Vagina (tissue), 2 donors: ENCODE data around the gene SPRYD3.
A peak's percentile ranks its signal among the peaks of the same experiment; 100 is the strongest.

Experiments
- CTCF ChIP-seq, 3 experiments: fragments of 450-650 bp in 2 of 3; fragments of 200-600 bp in 1 of 3; sonication (generic) in 1 of 3; IDR thresholded peaks; one replicate each; pipeline ENCODE4 v1.5.1; 2017 to 2019; ENCODE audit warnings: antibody characterized with exemption in 3 of 3, mild to moderate bottlenecking in 2 of 3, moderate library complexity in 2 of 3
- POLR2A ChIP-seq, 2 donors: fragments of 450-650 bp; IDR thresholded peaks; one replicate each; pipeline ENCODE4 v1.6.1; 2017; ENCODE audit warnings: antibody characterized with exemption in 2 of 2, mild to moderate bottlenecking in 2 of 2, moderate library complexity in 2 of 2
- POLR2AphosphoS5 ChIP-seq, 2 donors: sonication (generic); formaldehyde crosslinking; IDR thresholded peaks; one replicate each; pipeline ENCODE4 v1.9.0; 2017; ENCODE audit warnings: antibody characterized with exemption in 2 of 2, mild to moderate bottlenecking in 2 of 2, low read depth in 1 of 2; ENCODE audit not compliant: insufficient read depth in 1 of 2

- TF ChIP-seq CTCF (IDR thresholded peaks at IDR 0.05) (peak; percentile 88 to 97 (median 95)), POLR2A (IDR thresholded peaks at IDR 0.05) (no peak), POLR2AphosphoS5 (IDR thresholded peaks at IDR 0.05; ENCODE audit: insufficient read depth in 1 of 2, low read depth in 1 of 2) (peak in 1 of 2 donors; percentile 63)
These were observed 12.9 kb downstream of the SPRYD3 start for GRCh38 chr12:53065975-53066931.
